Activated naive CD8-positive, alpha-beta T cell (primary cell): ENCODE results near the gene PTPRN2.
A peak's percentile ranks its signal among the peaks of the same experiment; 100 is the strongest.
"Not testable (repeated sequence)": the region's sequence is repeated elsewhere in the genome, so short reads cannot be mapped to it uniquely, and the experiment has no call there.

Experiments used
- H3K27ac Mint-ChIP-seq: one replicate; pipeline ENCODE4 v1.8.0; 2021; ENCODE audit warnings: mixed read lengths
- H3K27me3 Mint-ChIP-seq: one replicate; pipeline ENCODE4 v1.8.0; 2021; ENCODE audit warnings: mixed read lengths
- H3K36me3 Mint-ChIP-seq: one replicate; pipeline ENCODE4 v1.8.0; 2021; ENCODE audit warnings: mixed read lengths
- H3K4me1 Mint-ChIP-seq: one replicate; pipeline ENCODE4 v1.8.0; 2021; ENCODE audit warnings: low read depth, mixed read lengths
- H3K4me3 Mint-ChIP-seq: one replicate; pipeline ENCODE4 v1.8.0; 2021; ENCODE audit warnings: mild to moderate bottlenecking, mixed read lengths
- H3K9me3 Mint-ChIP-seq: one replicate; pipeline ENCODE4 v1.8.0; 2021; ENCODE audit warnings: low read depth, mixed read lengths

PTPRN2 gene

GRCh38 chr7:158353606-158354570 lies 233.7 kb downstream of the PTPRN2 start:
- no peaks in the 10 kb centered on the region for H3K36me3 Mint-ChIP-seq
- peaks cover 15% of the 10 kb centered on the region for H3K27me3 Mint-ChIP-seq
- no peak overlapping the region for H3K4me3 Mint-ChIP-seq
- no peaks in the 10 kb centered on the region for H3K4me1 Mint-ChIP-seq
- no peak overlapping the region for H3K27ac Mint-ChIP-seq
- H3K9me3 Mint-ChIP-seq: peaks cover 15% of the 10 kb centered on the region

GRCh38 chr7:158351899-158352729 lies 235.5 kb downstream of the PTPRN2 start:
- Mint-ChIP-seq H3K9me3 (peaks cover 15% of the 10 kb centered on the region), H3K27me3 (peaks cover 15% of the 10 kb centered on the region)
- not testable (repeated sequence) for H3K27ac Mint-ChIP-seq, H3K36me3 Mint-ChIP-seq, H3K4me3 Mint-ChIP-seq, H3K4me1 Mint-ChIP-seq

GRCh38 chr7:158351481-158351880 lies 236.1 kb downstream of the PTPRN2 start:
- Mint-ChIP-seq H3K27me3 (peaks cover 13% of the 10 kb centered on the region), H3K4me3 (no peak overlapping the region), H3K9me3 (peaks cover 15% of the 10 kb centered on the region), H3K27ac (no peak overlapping the region), H3K36me3 (no peaks in the 10 kb centered on the region), H3K4me1 (no peaks in the 10 kb centered on the region)

GRCh38 chr7:158351051-158351450 lies 236.6 kb downstream of the PTPRN2 start:
- H3K4me1 Mint-ChIP-seq: no peaks in the 10 kb centered on the region
- no peak overlapping the region for H3K4me3 Mint-ChIP-seq
- H3K27ac Mint-ChIP-seq: no peak overlapping the region
- H3K27me3 Mint-ChIP-seq: peaks cover 10% of the 10 kb centered on the region
- H3K36me3 Mint-ChIP-seq: no peaks in the 10 kb centered on the region
- H3K9me3 Mint-ChIP-seq: peaks cover 15% of the 10 kb centered on the region

GRCh38 chr7:158350166-158350900 lies 237.3 kb downstream of the PTPRN2 start:
- Mint-ChIP-seq H3K9me3 (peaks cover 15% of the 10 kb centered on the region), H3K4me3 (no peak overlapping the region), H3K27me3 (peaks cover 10% of the 10 kb centered on the region), H3K4me1 (no peaks in the 10 kb centered on the region), H3K36me3 (no peaks in the 10 kb centered on the region), H3K27ac (no peak overlapping the region)

GRCh38 chr7:158348446-158348845 lies 239.2 kb downstream of the PTPRN2 start:
- Mint-ChIP-seq H3K9me3 (no peaks in the 10 kb centered on the region), H3K4me3 (no peak overlapping the region), H3K27ac (no peak overlapping the region)

GRCh38 chr7:158348039-158348438 lies 239.6 kb downstream of the PTPRN2 start:
- not testable (repeated sequence) for H3K36me3 Mint-ChIP-seq, H3K27ac Mint-ChIP-seq, H3K27me3 Mint-ChIP-seq, H3K4me1 Mint-ChIP-seq, H3K4me3 Mint-ChIP-seq, H3K9me3 Mint-ChIP-seq

More at GRCh38 chr7:158348446-158348845, 239.2 kb downstream of the PTPRN2 start:
- H3K27me3 Mint-ChIP-seq: peaks cover 4% of the 10 kb centered on the region
- H3K36me3 Mint-ChIP-seq: no peaks in the 10 kb centered on the region
- no peaks in the 10 kb centered on the region for H3K4me1 Mint-ChIP-seq

GRCh38 chr7:158345731-158346130 lies 241.9 kb downstream of the PTPRN2 start:
- no peaks in the 10 kb centered on the region for H3K27me3 Mint-ChIP-seq
- no peak overlapping the region for H3K27ac Mint-ChIP-seq
- H3K4me3 Mint-ChIP-seq: no peak overlapping the region
- no peaks in the 10 kb centered on the region for H3K9me3 Mint-ChIP-seq
- H3K4me1 Mint-ChIP-seq: peaks cover 2% of the 10 kb centered on the region
- H3K36me3 Mint-ChIP-seq: no peaks in the 10 kb centered on the region

GRCh38 chr7:158344706-158345300 lies 242.8 kb downstream of the PTPRN2 start:
- Mint-ChIP-seq H3K4me1 (peaks cover 2% of the 10 kb centered on the region), H3K4me3 (no peak overlapping the region), H3K27ac (no peak overlapping the region), H3K36me3 (no peaks in the 10 kb centered on the region), H3K9me3 (no peaks in the 10 kb centered on the region), H3K27me3 (no peaks in the 10 kb centered on the region)

GRCh38 chr7:158343936-158344455 lies 243.6 kb downstream of the PTPRN2 start:
- Mint-ChIP-seq H3K4me1 (peaks cover 2% of the 10 kb centered on the region), H3K27ac (no peak overlapping the region), H3K36me3 (no peaks in the 10 kb centered on the region), H3K4me3 (no peak overlapping the region), H3K9me3 (no peaks in the 10 kb centered on the region), H3K27me3 (no peaks in the 10 kb centered on the region)

GRCh38 chr7:158343526-158343925 lies 244.1 kb downstream of the PTPRN2 start:
- H3K4me3 Mint-ChIP-seq: no peak overlapping the region
- H3K9me3 Mint-ChIP-seq: no peaks in the 10 kb centered on the region
- peaks cover 2% of the 10 kb centered on the region for H3K4me1 Mint-ChIP-seq
- H3K27me3 Mint-ChIP-seq: no peaks in the 10 kb centered on the region
- no peak overlapping the region for H3K27ac Mint-ChIP-seq
- no peaks in the 10 kb centered on the region for H3K36me3 Mint-ChIP-seq

- H3K4me3 Mint-ChIP-seq, H3K27me3 Mint-ChIP-seq, H3K9me3 Mint-ChIP-seq, H3K36me3 Mint-ChIP-seq, H3K4me1 Mint-ChIP-seq: not testable (repeated sequence)
- H3K27ac Mint-ChIP-seq: peak overlapping the region; percentile 50
Measured at GRCh38 chr7:158341097-158341496, 246.5 kb downstream of the PTPRN2 start.

- not testable (repeated sequence) for H3K36me3 Mint-ChIP-seq, H3K9me3 Mint-ChIP-seq, H3K4me3 Mint-ChIP-seq, H3K27ac Mint-ChIP-seq, H3K27me3 Mint-ChIP-seq, H3K4me1 Mint-ChIP-seq
Measured at GRCh38 chr7:158336952-158337351, 250.7 kb downstream of the PTPRN2 start.

- not testable (repeated sequence) for H3K36me3 Mint-ChIP-seq, H3K4me3 Mint-ChIP-seq, H3K9me3 Mint-ChIP-seq, H3K4me1 Mint-ChIP-seq, H3K27me3 Mint-ChIP-seq, H3K27ac Mint-ChIP-seq
Measured at GRCh38 chr7:158332516-158332915, 255.1 kb downstream of the PTPRN2 start.
